Measurements from ENCODE around the gene TUT4.

The TUT4 gene

DNA sequence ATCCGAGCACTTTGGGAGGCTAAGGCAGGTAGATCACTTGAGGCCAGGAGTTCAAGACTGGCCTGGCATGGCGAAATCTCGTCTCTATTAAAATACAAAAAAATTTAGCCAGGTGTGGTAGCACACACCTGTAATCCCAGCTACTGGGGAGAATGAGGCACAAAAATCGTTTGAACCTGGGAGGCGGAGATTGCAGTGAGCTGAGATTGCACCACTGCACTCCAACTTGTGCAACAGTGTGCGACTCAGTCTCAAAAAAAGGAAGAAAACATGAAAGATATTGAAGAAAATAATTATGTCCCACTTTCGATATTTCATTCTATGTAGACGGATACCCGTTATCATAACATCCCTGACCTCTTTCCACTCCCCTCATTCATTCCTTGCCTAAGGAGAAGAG lies 19.2 kb downstream of the TUT4 start:
- H3K4me3 ChIP-seq (ENCODE audit: low read length): no peak overlapping the region
- TF ChIP-seq, protein P1, sequence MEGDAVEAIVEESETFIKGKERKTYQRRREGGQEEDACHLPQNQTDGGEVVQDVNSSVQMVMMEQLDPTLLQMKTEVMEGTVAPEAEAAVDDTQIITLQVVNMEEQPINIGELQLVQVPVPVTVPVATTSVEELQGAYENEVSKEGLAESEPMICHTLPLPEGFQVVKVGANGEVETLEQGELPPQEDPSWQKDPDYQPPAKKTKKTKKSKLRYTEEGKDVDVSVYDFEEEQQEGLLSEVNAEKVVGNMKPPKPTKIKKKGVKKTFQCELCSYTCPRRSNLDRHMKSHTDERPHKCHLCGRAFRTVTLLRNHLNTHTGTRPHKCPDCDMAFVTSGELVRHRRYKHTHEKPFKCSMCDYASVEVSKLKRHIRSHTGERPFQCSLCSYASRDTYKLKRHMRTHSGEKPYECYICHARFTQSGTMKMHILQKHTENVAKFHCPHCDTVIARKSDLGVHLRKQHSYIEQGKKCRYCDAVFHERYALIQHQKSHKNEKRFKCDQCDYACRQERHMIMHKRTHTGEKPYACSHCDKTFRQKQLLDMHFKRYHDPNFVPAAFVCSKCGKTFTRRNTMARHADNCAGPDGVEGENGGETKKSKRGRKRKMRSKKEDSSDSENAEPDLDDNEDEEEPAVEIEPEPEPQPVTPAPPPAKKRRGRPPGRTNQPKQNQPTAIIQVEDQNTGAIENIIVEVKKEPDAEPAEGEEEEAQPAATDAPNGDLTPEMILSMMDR (conservative IDR thresholded peaks at IDR 0.05; ENCODE audit: low read depth, low read length): no peak
- DNase-seq (ENCODE audit: low read depth): no peak

DNA sequence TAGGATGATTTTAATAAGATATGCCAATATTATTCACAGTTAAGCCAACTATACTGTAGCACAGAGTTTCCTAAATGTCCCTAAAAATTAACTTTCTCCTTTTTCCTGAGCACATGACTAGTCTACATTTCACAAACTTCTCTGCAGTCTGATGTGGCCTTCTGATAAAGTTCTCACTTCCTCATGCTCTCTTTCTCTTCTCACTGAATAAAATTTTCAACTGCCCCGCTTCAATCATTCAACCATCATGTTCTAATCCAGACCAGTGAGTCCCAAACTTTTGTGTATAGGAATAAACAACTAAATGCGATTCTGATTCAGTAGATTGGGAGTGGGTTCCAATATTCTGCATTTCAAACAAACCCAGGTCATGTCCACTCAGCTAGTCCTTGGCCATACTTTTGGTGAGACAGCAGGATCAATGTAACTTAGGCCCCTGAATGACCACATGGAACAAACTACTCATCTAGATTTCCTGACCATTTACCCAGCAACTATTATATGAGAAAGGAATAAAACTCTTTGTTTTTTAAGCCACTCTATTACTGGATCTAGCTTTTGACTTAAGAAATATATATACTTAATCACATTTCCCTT lies 20.1 kb downstream of the TUT4 start:
- TF ChIP-seq, protein P1 (conservative IDR thresholded peaks at IDR 0.05; ENCODE audit: low read depth, low read length): no peak
- H3K4me3 ChIP-seq (ENCODE audit: low read length): no peak overlapping the region
- no peak for DNase-seq (ENCODE audit: low read depth)

DNA sequence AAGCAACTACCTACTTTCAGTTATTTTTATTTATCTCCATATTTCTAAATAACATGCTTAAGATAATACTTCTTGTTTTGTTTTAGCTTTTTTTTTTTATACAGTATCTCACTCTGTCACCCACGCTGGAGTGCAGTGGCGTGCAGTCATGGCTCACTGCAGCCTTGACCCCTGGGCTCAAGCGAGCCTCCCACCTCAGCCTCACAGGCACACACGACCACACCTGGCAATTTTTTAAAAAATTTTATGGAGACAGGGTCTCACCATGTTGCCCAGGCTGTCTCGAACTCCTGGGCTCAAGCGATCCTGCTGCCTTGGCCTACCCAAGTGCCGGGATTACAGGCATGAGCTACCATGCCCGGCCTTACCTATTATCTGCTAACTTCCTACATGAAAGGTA lies 20.6 kb downstream of the TUT4 start:
- no peak for DNase-seq (ENCODE audit: low read depth)
- no peak overlapping the region for H3K4me3 ChIP-seq (ENCODE audit: low read length)
- TF ChIP-seq, protein P1 (conservative IDR thresholded peaks at IDR 0.05; ENCODE audit: low read depth, low read length): no peak

DNA sequence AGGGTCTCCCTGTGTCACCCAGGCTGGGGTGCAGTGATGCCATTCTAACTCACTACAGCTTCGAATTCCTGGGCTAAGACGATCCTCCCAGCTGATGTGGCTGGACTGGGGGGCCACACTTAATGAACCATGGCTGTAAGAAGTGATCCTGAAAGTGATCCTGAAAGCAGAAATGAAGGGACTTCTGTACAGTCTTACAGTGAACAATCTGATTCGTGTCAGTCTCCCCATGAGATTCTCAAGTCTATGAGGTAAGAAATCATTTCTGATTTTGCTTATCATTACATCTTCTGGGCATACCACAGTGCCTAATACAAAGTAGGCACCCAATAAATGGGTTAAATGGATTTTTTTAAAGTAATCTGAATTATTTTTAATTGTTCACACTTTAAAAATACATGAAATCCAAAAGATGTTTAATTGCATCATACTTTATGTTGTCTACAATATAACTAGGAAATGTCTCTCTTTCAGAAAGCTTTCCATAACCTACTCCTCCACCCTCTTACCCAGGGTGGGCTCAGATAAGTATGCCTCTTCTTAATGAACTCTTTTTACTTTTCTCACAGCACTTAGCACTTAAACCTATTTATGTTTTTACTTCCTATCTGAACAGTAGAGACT lies 21.5 kb downstream of the TUT4 start:
- TF ChIP-seq, protein P1 (conservative IDR thresholded peaks at IDR 0.05; ENCODE audit: low read depth, low read length): no peak
- no peak overlapping the region for H3K4me3 ChIP-seq (ENCODE audit: low read length)
- no peak for DNase-seq (ENCODE audit: low read depth)

DNA sequence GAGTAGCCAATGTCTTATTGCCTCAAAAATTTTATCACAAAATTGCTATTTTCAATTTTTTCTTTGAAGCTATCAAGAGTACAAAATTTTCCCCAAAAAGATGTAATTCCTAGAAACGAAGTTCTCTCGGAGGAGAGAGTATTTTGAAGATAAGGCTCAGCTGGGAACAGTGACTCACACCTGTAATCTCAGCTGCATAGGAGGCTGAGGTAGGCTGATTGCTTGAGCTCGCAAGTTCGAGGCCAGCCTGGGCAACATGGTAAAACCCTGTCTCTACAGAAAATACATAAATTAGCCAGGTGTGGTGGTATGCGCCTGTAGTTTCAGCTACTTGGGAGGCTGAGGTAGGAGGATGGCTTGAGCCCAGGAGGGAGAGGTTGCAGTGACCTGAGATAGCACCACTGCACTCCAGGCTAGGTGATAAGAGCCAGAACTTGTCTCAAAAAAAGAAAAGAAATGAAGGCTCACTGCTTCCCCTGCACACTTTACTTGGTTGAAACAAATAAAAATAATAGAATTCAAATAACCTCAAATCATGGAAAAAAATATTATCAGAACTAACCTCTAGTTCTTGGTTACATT lies 22.2 kb downstream of the TUT4 start:
- no peak overlapping the region for H3K4me3 ChIP-seq (ENCODE audit: low read length)
- no peak for DNase-seq (ENCODE audit: low read depth)
- TF ChIP-seq, protein P1 (conservative IDR thresholded peaks at IDR 0.05; ENCODE audit: low read depth, low read length): no peak

DNA sequence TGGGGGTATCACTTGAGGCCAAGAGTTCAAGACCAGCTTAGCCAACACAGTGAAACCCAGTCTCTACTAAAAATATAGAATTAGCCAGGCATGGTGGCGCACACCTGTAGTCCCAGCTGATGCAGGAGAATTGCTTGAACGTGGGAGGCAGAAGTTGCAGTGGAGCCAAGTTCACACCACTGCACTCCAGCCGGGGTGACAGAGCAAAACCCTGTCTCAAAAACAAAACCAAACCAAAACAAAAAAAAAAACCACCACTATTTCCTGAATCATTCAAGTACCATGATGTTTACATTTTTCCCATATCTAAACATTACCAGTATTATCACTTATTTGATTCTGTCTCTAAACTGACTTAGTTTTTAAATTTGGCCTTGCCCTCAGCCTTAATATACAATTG lies 29.5 kb downstream of the TUT4 start:
- TF ChIP-seq, protein P1 (conservative IDR thresholded peaks at IDR 0.05; ENCODE audit: low read depth, low read length): no peak
- no peak for DNase-seq (ENCODE audit: low read depth)
- no peak overlapping the region for H3K4me3 ChIP-seq (ENCODE audit: low read length)

DNA sequence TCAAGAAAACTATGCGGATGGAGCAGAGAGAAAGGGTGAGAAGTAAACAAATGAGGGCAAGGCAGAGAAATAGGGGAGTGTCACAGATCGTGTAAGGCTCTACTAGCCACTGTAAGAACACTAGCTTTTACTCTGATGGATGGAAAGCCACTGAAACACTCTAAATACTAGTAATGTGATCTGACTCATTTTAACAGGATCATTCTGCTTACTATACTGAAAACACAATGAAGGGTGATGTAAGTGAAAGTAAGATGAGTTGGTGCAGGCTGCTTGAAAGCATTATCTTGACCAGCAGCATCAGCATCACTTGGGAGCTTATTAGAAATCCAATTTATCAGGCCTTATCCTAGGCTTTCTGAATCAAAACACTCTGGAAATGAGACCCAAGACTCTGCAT lies 32.7 kb downstream of the TUT4 start:
- no peak for DNase-seq (ENCODE audit: low read depth)
- H3K4me3 ChIP-seq (ENCODE audit: low read length): no peak overlapping the region
- TF ChIP-seq, protein P1 (conservative IDR thresholded peaks at IDR 0.05; ENCODE audit: low read depth, low read length): no peak

Data from retinal pigment epithelial cell (primary cell).